Suprapubic skin (tissue), 4 donors: ENCODE measurements around the gene NCAM1. TPM values are rescaled to one million over a fixed set of nuclear protein-coding genes. Genes with fewer than 3 reads are reported as not detected.

Source experiments
- DNase-seq, 2 donors: peaks; one replicate each; pipeline ENCODE4 v3.0.0-alpha.2; 2019; ENCODE audit warnings: low spot score in 2 of 2
- H3K27ac ChIP-seq: fragments of 200-600 bp; sonication (generic); one replicate; pipeline ENCODE4 v1.5.1; 2019
- H3K27me3 ChIP-seq: fragments of 200-600 bp; sonication (generic); one replicate; pipeline ENCODE4 v1.5.1; 2019
- H3K36me3 ChIP-seq: fragments of 200-600 bp; sonication (generic); one replicate; pipeline ENCODE4 v1.5.1; 2019
- H3K4me1 ChIP-seq: fragments of 200-600 bp; sonication (generic); one replicate; pipeline ENCODE4 v1.5.1; 2019
- H3K4me3 ChIP-seq: fragments of 200-600 bp; sonication (generic); one replicate; pipeline ENCODE4 v1.5.1; 2019; ENCODE audit warnings: mild to moderate bottlenecking
- H3K9me3 ChIP-seq: fragments of 200-600 bp; sonication (generic); one replicate; pipeline ENCODE4 v1.5.1; 2019
- CTCF ChIP-seq, 2 donors: fragments of 200-600 bp in 1 of 2; fragments of 450-650 bp in 1 of 2; sonication (generic) in 1 of 2; IDR thresholded peaks; one replicate each; pipeline ENCODE4 v1.5.1; 2016 to 2019; ENCODE audit warnings: antibody characterized with exemption in 2 of 2, mild to moderate bottlenecking in 1 of 2, moderate library complexity in 1 of 2
- EP300 ChIP-seq: sonication (generic); formaldehyde crosslinking; IDR thresholded peaks from one replicate; pipeline ENCODE4 v1.6.1; 2017; ENCODE audit warnings: antibody characterized with exemption
- POLR2A ChIP-seq, 2 donors: fragments of 450-650 bp; IDR thresholded peaks; one replicate each; pipeline ENCODE4 v1.6.1; 2017; ENCODE audit warnings: antibody characterized with exemption in 2 of 2, mild to moderate bottlenecking in 2 of 2, moderate library complexity in 2 of 2
- POLR2AphosphoS5 ChIP-seq, 3 donors: sonication (generic); formaldehyde crosslinking; IDR thresholded peaks; one replicate each; pipeline ENCODE4 v1.6.1; 2017; ENCODE audit warnings: antibody characterized with exemption in 3 of 3
- WGBS: methylation state at CpG from one replicate; pipeline ENCODE4 v1.1.5; 2018; 5-methylcytosine and 5-hydroxymethylcytosine counted together
- total RNA-seq, 4 donors: library from RNA; depleted of rRNA; stranded (reverse); fragments of >200 nt; gene quantifications; one replicate each; pipeline ENCODE4 v1.1.0, GENCODE V29; 2016

The NCAM1 gene
- total RNA-seq, 4 donors from 2014 or later, result 0.98 to 3.3 (median 1.9) TPM

GRCh38 chr11:113019711-113020110 lies 58.5 kb downstream of the NCAM1 start:
- no peaks in the 10 kb centered on the region for H3K36me3 ChIP-seq
- H3K27me3 ChIP-seq, result no peaks in the 10 kb centered on the region
- 76% methylated on average over 4 of the region's 4 CpGs for WGBS
- H3K4me3 ChIP-seq, result no peak overlapping the region
- H3K27ac ChIP-seq, result no peak overlapping the region
- H3K4me1 ChIP-seq, result no peaks in the 10 kb centered on the region
- H3K9me3 ChIP-seq, result no peaks in the 10 kb centered on the region
- DNase-seq, result no peak
- TF ChIP-seq POLR2A (IDR thresholded peaks at IDR 0.05) (no peak), POLR2AphosphoS5 (IDR thresholded peaks at IDR 0.05) (no peak), EP300 (no peak), CTCF (IDR thresholded peaks at IDR 0.05) (no peak)

DNA sequence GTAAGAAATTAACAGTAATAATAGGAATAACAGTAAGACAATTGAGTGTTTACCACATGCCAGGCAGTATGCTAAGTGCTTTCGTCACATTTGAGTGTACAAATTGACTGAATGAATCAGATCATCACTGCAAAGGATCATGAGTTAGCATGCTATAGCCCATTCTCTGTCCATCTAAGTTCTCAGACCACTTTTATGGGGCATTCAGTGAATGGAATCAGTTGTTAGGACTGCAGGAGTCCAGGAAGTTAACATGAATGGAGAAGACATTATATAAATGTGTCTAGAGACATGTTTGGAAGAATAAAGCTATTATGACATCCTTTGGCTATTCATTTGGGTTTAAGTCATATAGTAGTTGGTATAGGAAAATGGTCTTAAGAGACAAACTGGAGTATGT lies 59.9 kb downstream of the NCAM1 start:
- Histone ChIP-seq H3K9me3 (no peaks in the 10 kb centered on the region), H3K27ac (no peak overlapping the region), H3K4me3 (no peak overlapping the region), H3K36me3 (no peaks in the 10 kb centered on the region), H3K4me1 (no peaks in the 10 kb centered on the region), H3K27me3 (no peaks in the 10 kb centered on the region)
- 93% methylated on average over 1 of the region's 1 CpG for WGBS
- TF ChIP-seq CTCF (IDR thresholded peaks at IDR 0.05) (no peak), POLR2AphosphoS5 (IDR thresholded peaks at IDR 0.05) (no peak), EP300 (no peak), POLR2A (IDR thresholded peaks at IDR 0.05) (no peak)
- DNase-seq, result no peak

DNA sequence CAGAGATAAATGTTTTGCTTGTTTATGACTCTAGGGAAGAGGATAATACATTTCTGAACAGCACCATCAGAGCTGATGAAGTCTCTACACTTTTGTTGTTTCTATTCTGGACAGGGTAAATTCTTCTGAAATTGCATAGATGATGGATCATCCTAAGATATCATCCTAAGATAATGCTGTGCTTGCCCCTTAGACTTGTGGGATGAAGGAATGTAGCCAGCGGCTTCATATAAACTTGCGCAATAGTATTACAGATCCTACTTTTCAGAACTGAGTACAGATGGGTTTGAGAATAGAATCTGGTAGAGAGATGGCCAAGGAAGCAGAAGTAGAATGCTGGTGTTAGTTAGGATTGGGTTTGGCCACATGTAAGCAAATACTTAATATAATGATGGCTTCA lies 61.0 kb downstream of the NCAM1 start:
- Histone ChIP-seq H3K27ac (no peak overlapping the region), H3K9me3 (no peaks in the 10 kb centered on the region), H3K4me1 (no peaks in the 10 kb centered on the region), H3K4me3 (no peak overlapping the region), H3K36me3 (no peaks in the 10 kb centered on the region), H3K27me3 (no peaks in the 10 kb centered on the region)
- TF ChIP-seq CTCF (IDR thresholded peaks at IDR 0.05) (no peak), EP300 (no peak), POLR2A (IDR thresholded peaks at IDR 0.05) (no peak), POLR2AphosphoS5 (IDR thresholded peaks at IDR 0.05) (no peak)
- WGBS, result 88% methylated on average over 2 of the region's 2 CpGs
- no peak for DNase-seq

DNA sequence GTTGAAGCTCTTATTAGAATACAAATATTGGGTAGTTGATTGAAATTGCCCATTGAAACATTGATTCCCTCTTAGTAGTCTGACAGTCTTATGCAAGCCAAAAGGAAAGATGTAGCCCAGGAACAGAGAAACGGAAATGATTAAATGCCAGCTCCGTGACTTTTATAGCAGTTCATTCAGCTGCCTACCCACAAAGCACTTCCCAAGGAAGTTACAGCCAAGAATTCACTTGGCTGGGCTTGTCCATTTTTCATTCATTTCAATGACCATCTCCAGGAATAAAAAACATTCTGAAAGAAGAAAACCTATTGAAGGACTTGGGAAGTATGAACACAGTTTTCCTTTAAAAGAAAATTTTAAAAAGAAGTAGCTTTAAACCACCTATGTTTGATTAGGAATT lies 62.0 kb downstream of the NCAM1 start:
- TF ChIP-seq POLR2AphosphoS5 (IDR thresholded peaks at IDR 0.05) (no peak), CTCF (IDR thresholded peaks at IDR 0.05) (no peak), POLR2A (IDR thresholded peaks at IDR 0.05) (no peak), EP300 (no peak)
- WGBS, result 26% methylated on average over 2 of the region's 2 CpGs

DNA sequence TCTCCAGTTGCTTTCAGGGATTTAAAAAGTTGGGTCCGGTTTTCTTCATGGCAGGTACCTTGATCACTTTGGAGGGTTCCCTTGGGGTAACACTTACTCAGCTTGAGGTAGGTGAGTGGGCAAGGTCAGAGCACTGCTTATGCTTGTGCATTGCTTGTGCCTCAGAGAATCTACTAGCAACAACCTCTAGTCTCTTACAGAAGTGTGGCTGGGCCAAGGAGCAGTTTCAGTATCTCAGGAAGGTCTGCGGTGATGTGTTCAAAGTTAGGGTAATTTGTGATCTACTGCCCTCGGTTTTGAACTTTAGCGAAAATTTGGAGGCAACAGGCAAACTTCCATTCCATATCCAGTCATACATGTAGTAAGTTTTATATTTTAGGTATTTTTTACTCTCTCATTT lies 62.8 kb downstream of the NCAM1 start:
- TF ChIP-seq POLR2AphosphoS5 (IDR thresholded peaks at IDR 0.05) (no peak), EP300 (no peak), CTCF (IDR thresholded peaks at IDR 0.05) (no peak), POLR2A (IDR thresholded peaks at IDR 0.05) (no peak)
- no peak for DNase-seq
- H3K4me3 ChIP-seq, result no peak overlapping the region
- WGBS, result 92% methylated on average over 4 of the region's 4 CpGs
- H3K36me3 ChIP-seq, result no peaks in the 10 kb centered on the region
- no peaks in the 10 kb centered on the region for H3K9me3 ChIP-seq
- H3K4me1 ChIP-seq, result no peaks in the 10 kb centered on the region
- H3K27ac ChIP-seq, result no peak overlapping the region
- no peaks in the 10 kb centered on the region for H3K27me3 ChIP-seq

More for the DNA sequence above, 62.0 kb downstream of the NCAM1 start:
- Histone ChIP-seq H3K27ac (no peak overlapping the region), H3K36me3 (no peaks in the 10 kb centered on the region), H3K27me3 (no peaks in the 10 kb centered on the region), H3K4me1 (no peaks in the 10 kb centered on the region), H3K4me3 (no peak overlapping the region), H3K9me3 (no peaks in the 10 kb centered on the region)
- DNase-seq, result no peak
